ENCODE results near the gene KCNT2.

DNA sequence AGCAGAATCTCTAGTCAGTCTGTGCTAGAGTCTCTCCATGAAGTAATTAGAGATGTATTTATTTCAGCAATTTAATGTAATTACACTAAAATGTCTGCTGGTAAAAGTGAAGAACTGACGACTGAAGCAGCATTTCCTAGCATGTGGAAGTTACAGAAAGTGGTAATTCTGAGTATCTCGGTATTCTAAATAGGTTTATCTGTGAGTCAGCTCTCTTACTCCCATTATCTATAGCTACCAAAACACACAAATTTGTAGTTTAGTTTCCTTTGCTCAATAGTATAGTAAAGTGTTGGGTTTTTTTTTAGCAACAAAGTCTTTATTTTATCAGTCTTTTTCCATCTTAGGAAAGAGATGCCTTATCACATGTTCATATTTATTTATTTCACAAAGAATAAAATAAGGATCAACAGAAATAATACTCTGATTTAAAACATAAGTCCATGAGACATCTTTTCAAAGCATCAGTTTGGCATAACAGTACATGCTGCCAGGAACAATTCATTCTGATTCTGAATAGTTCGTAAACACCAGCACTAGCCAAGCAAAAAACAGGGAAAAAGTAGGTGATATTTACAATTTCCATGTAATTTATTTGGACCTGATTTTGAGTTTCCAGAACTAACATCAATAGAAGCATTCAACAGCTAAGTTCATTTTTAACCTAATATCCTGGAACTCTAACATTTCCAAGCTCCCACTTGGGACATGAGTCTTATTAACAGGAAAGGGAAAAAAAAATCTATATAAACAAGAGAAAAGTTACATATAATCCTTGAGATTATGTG is 76.3 kb downstream of the KCNT2 start:
- TF ChIP-seq PAX5 (IDR thresholded peaks at IDR 0.05; ENCODE audit: insufficient read depth, low read length, severe bottlenecking) (no peak), TAF1 (IDR thresholded peaks at IDR 0.05; ENCODE audit: low read depth, low read length) (no peak), POLR2AphosphoS5 (IDR thresholded peaks at IDR 0.05; ENCODE audit: low read depth, low read length) (no peak), POLR2A (IDR thresholded peaks at IDR 0.05; ENCODE audit: low read depth, low read length) (no peak), POU2F2 (IDR thresholded peaks at IDR 0.05; ENCODE audit: low read depth, low read length) (no peak)
